GM19035 (cell line): Measurements from ENCODE around the gene MTFR1L.

Experiments used
- ATAC-seq: cut with Tn5 transposase; IDR thresholded peaks from one replicate; pipeline ENCODE4 v1.9.1; 2021; ENCODE audit not compliant: unreplicated experiment

MTFR1L gene

GRCh38 chr1:25877155-25877554 is 57.4 kb downstream of the MTFR1L start:
- no peak for ATAC-seq

GRCh38 chr1:25878690-25879089 is 58.9 kb downstream of the MTFR1L start:
- no peak for ATAC-seq

- no peak for ATAC-seq
Observed at GRCh38 chr1:25879675-25880074, 59.9 kb downstream of the MTFR1L start.

GRCh38 chr1:25880518-25880917 is 60.8 kb downstream of the MTFR1L start:
- ATAC-seq, result no peak

GRCh38 chr1:25881266-25881665 is 61.5 kb downstream of the MTFR1L start:
- ATAC-seq, result no peak
